Measurements from ENCODE around the gene MFAP3. TPM values are rescaled to one million over a fixed set of nuclear protein-coding genes. Genes with fewer than 3 reads are reported as not detected.

Gene MFAP3
- total RNA-seq (100 to 1,000 TPM in 1 of 2 donors, 10 to 100 TPM in 1; 62.2 to 154 TPM), polyA plus RNA-seq (ENCODE audit: insufficient read length in 2 of 2) (10 to 100 TPM; 26.2 to 37.4 TPM)
- long read RNA-seq, donor 1, transcript MFAP3-212 (3 exons, 643 nt), result major isoform, 6 of 8 reads
- long read RNA-seq, donor 1, partial matches to known transcripts, result 0 of 8 reads
- long read RNA-seq, donor 1, other reads (novel, unspliced or antisense), result 0 of 8 reads
- long read RNA-seq, donor 2, result 0 reads
- long read RNA-seq, donor 3, transcript MFAP3-212 (3 exons, 643 nt), result major isoform, 7 of 7 reads
- long read RNA-seq, donor 3, partial matches to known transcripts, result 0 of 7 reads
- long read RNA-seq, donor 3, other reads (novel, unspliced or antisense), result 0 of 7 reads
- long read RNA-seq, donor 4, partial matches to known transcripts, result 0 of 3 reads
- long read RNA-seq, donor 4, other reads (novel, unspliced or antisense), result 0 of 3 reads

GRCh38 chr5:154038707-154039457 is at the start of gene MFAP3, which contains the start of gene FAM114A2:
TSS of gene MFAP3 (plus strand) at chr5:154038967. CDS start at chr5:154049723, 10,756 bp downstream.
TSS of gene FAM114A2 (minus strand) at chr5:154038910. CDS start at chr5:154034953, 3,957 bp downstream.
- Histone ChIP-seq H3K27ac (ENCODE audit: low read depth, low read length) (peak within 1 kb of the TSS; percentile 79), H3K4me3 (ENCODE audit: low read depth, low read length) (peak within 1 kb of the TSS; percentile 91), H3K36me3 (ENCODE audit: control insufficient read depth, insufficient read depth, low read length) (no peaks in the 10 kb centered on the region), H3K27me3 (ENCODE audit: control insufficient read depth, insufficient read depth, low read length) (no peaks in the 10 kb centered on the region), H3K4me1 (ENCODE audit: control insufficient read depth, insufficient read depth, low read length) (peaks cover 3% of the 10 kb centered on the region), H3K9me3 (ENCODE audit: control insufficient read depth, insufficient read depth, low read length) (no peaks in the 10 kb centered on the region)
- WGBS (ENCODE audit: insufficient coverage), result under 1% methylated on average over 51 of the region's 51 CpGs
- DNase-seq (ENCODE audit: low read depth in 4 of 6, low spot score in 6 of 6), result peak; percentile 70 to 96 (median 76)

GRCh38 chr5:153991168-153991567 is 47.6 kb upstream of the MFAP3 start:
- Histone ChIP-seq H3K27ac (ENCODE audit: low read depth, low read length) (no peak overlapping the region), H3K4me3 (ENCODE audit: low read depth, low read length) (no peak overlapping the region), H3K27me3 (ENCODE audit: control insufficient read depth, insufficient read depth, low read length) (no peaks in the 10 kb centered on the region), H3K36me3 (ENCODE audit: control insufficient read depth, insufficient read depth, low read length) (no peaks in the 10 kb centered on the region), H3K4me1 (ENCODE audit: control insufficient read depth, insufficient read depth, low read length) (no peaks in the 10 kb centered on the region), H3K9me3 (ENCODE audit: control insufficient read depth, insufficient read depth, low read length) (no peaks in the 10 kb centered on the region)
- DNase-seq (ENCODE audit: low read depth in 4 of 6, low spot score in 6 of 6), result no peak

- no peaks in the 10 kb centered on the region for H3K27me3 ChIP-seq (ENCODE audit: control insufficient read depth, insufficient read depth, low read length)
- no peaks in the 10 kb centered on the region for H3K4me1 ChIP-seq (ENCODE audit: control insufficient read depth, insufficient read depth, low read length)
- WGBS (ENCODE audit: insufficient coverage), result no CpG with 5 or more reads among the region's 1 CpG
- no peak overlapping the region for H3K4me3 ChIP-seq (ENCODE audit: low read depth, low read length)
- H3K27ac ChIP-seq (ENCODE audit: low read depth, low read length), result no peak overlapping the region
- no peaks in the 10 kb centered on the region for H3K36me3 ChIP-seq (ENCODE audit: control insufficient read depth, insufficient read depth, low read length)
- H3K9me3 ChIP-seq (ENCODE audit: control insufficient read depth, insufficient read depth, low read length), result no peaks in the 10 kb centered on the region
- no peak for DNase-seq (ENCODE audit: low read depth in 4 of 6, low spot score in 6 of 6)
Measured at GRCh38 chr5:153998010-153998409, 40.8 kb upstream of the MFAP3 start.

GRCh38 chr5:153998768-153999167 is 40.0 kb upstream of the MFAP3 start:
- peaks cover 2% of the 10 kb centered on the region for H3K36me3 ChIP-seq (ENCODE audit: control insufficient read depth, insufficient read depth, low read length)
- H3K9me3 ChIP-seq (ENCODE audit: control insufficient read depth, insufficient read depth, low read length), result no peaks in the 10 kb centered on the region
- H3K4me1 ChIP-seq (ENCODE audit: control insufficient read depth, insufficient read depth, low read length), result no peaks in the 10 kb centered on the region
- H3K27me3 ChIP-seq (ENCODE audit: control insufficient read depth, insufficient read depth, low read length), result no peaks in the 10 kb centered on the region
- DNase-seq (ENCODE audit: low read depth in 4 of 6, low spot score in 6 of 6), result no peak
- H3K4me3 ChIP-seq (ENCODE audit: low read depth, low read length), result no peak overlapping the region
- H3K27ac ChIP-seq (ENCODE audit: low read depth, low read length), result no peak overlapping the region
- no CpG with 5 or more reads among the region's 1 CpG for WGBS (ENCODE audit: insufficient coverage)

- DNase-seq (ENCODE audit: low read depth in 4 of 6, low spot score in 6 of 6), result no peak
- Histone ChIP-seq H3K27ac (ENCODE audit: low read depth, low read length) (no peak overlapping the region), H3K4me3 (ENCODE audit: low read depth, low read length) (no peak overlapping the region), H3K27me3 (ENCODE audit: control insufficient read depth, insufficient read depth, low read length) (no peaks in the 10 kb centered on the region), H3K4me1 (ENCODE audit: control insufficient read depth, insufficient read depth, low read length) (no peaks in the 10 kb centered on the region), H3K36me3 (ENCODE audit: control insufficient read depth, insufficient read depth, low read length) (peaks cover 2% of the 10 kb centered on the region), H3K9me3 (ENCODE audit: control insufficient read depth, insufficient read depth, low read length) (no peaks in the 10 kb centered on the region)
- no CpG with 5 or more reads among the region's 3 CpGs for WGBS (ENCODE audit: insufficient coverage)
Measured at GRCh38 chr5:153999995-154000394, 38.8 kb upstream of the MFAP3 start.

GRCh38 chr5:154000703-154001102 is 38.1 kb upstream of the MFAP3 start:
- Histone ChIP-seq H3K9me3 (ENCODE audit: control insufficient read depth, insufficient read depth, low read length) (no peaks in the 10 kb centered on the region), H3K4me3 (ENCODE audit: low read depth, low read length) (no peak overlapping the region), H3K27ac (ENCODE audit: low read depth, low read length) (no peak overlapping the region), H3K4me1 (ENCODE audit: control insufficient read depth, insufficient read depth, low read length) (no peaks in the 10 kb centered on the region), H3K27me3 (ENCODE audit: control insufficient read depth, insufficient read depth, low read length) (no peaks in the 10 kb centered on the region), H3K36me3 (ENCODE audit: control insufficient read depth, insufficient read depth, low read length) (peaks cover 2% of the 10 kb centered on the region)
- no peak for DNase-seq (ENCODE audit: low read depth in 4 of 6, low spot score in 6 of 6)

- H3K4me1 ChIP-seq (ENCODE audit: control insufficient read depth, insufficient read depth, low read length), result no peaks in the 10 kb centered on the region
- no peak overlapping the region for H3K4me3 ChIP-seq (ENCODE audit: low read depth, low read length)
- 86% methylated on average over 2 of the region's 4 CpGs for WGBS (ENCODE audit: insufficient coverage)
- H3K27ac ChIP-seq (ENCODE audit: low read depth, low read length), result no peak overlapping the region
- no peaks in the 10 kb centered on the region for H3K27me3 ChIP-seq (ENCODE audit: control insufficient read depth, insufficient read depth, low read length)
- H3K36me3 ChIP-seq (ENCODE audit: control insufficient read depth, insufficient read depth, low read length), result peaks cover 2% of the 10 kb centered on the region
- DNase-seq (ENCODE audit: low read depth in 4 of 6, low spot score in 6 of 6), result peak in 2 of 6 donors; percentile 20 to 54
- no peaks in the 10 kb centered on the region for H3K9me3 ChIP-seq (ENCODE audit: control insufficient read depth, insufficient read depth, low read length)
Measured at GRCh38 chr5:154002093-154002492, 36.7 kb upstream of the MFAP3 start.

- no peaks in the 10 kb centered on the region for H3K4me1 ChIP-seq (ENCODE audit: control insufficient read depth, insufficient read depth, low read length)
- H3K9me3 ChIP-seq (ENCODE audit: control insufficient read depth, insufficient read depth, low read length), result no peaks in the 10 kb centered on the region
- H3K27ac ChIP-seq (ENCODE audit: low read depth, low read length), result no peak overlapping the region
- DNase-seq (ENCODE audit: low read depth in 4 of 6, low spot score in 6 of 6), result no peak
- WGBS (ENCODE audit: insufficient coverage), result 100% methylated on average over 6 of the region's 7 CpGs
- H3K27me3 ChIP-seq (ENCODE audit: control insufficient read depth, insufficient read depth, low read length), result no peaks in the 10 kb centered on the region
- no peak overlapping the region for H3K4me3 ChIP-seq (ENCODE audit: low read depth, low read length)
- peaks cover 2% of the 10 kb centered on the region for H3K36me3 ChIP-seq (ENCODE audit: control insufficient read depth, insufficient read depth, low read length)
Measured at GRCh38 chr5:154002511-154003020, 36.2 kb upstream of the MFAP3 start.

GRCh38 chr5:154005648-154006047 is 33.1 kb upstream of the MFAP3 start:
- Histone ChIP-seq H3K27me3 (ENCODE audit: control insufficient read depth, insufficient read depth, low read length) (no peaks in the 10 kb centered on the region), H3K36me3 (ENCODE audit: control insufficient read depth, insufficient read depth, low read length) (peaks cover 2% of the 10 kb centered on the region), H3K4me1 (ENCODE audit: control insufficient read depth, insufficient read depth, low read length) (no peaks in the 10 kb centered on the region), H3K27ac (ENCODE audit: low read depth, low read length) (no peak overlapping the region), H3K9me3 (ENCODE audit: control insufficient read depth, insufficient read depth, low read length) (no peaks in the 10 kb centered on the region), H3K4me3 (ENCODE audit: low read depth, low read length) (no peak overlapping the region)
- 83% methylated on average over 1 of the region's 1 CpG for WGBS (ENCODE audit: insufficient coverage)
- no peak for DNase-seq (ENCODE audit: low read depth in 4 of 6, low spot score in 6 of 6)

All from spinal cord (tissue), 10 donors.